Measurements from ENCODE around the gene SLC37A2. TPM values are rescaled to one million over a fixed set of nuclear protein-coding genes. Genes with fewer than 3 reads are reported as not detected.
"Not testable (repeated sequence)": the region's sequence is repeated elsewhere in the genome, so short reads cannot be mapped to it uniquely, and the experiment has no call there.

SLC37A2 gene
- polyA plus RNA-seq, 1 donor from 2014 or later, result 11.2 TPM

- peak overlapping the region in 2 of 3 donors; percentile 39 to 83 for H3K27ac Mint-ChIP-seq
Measured at GRCh38 chr11:125084761-125085231, 21.7 kb downstream of the SLC37A2 start.

DNA sequence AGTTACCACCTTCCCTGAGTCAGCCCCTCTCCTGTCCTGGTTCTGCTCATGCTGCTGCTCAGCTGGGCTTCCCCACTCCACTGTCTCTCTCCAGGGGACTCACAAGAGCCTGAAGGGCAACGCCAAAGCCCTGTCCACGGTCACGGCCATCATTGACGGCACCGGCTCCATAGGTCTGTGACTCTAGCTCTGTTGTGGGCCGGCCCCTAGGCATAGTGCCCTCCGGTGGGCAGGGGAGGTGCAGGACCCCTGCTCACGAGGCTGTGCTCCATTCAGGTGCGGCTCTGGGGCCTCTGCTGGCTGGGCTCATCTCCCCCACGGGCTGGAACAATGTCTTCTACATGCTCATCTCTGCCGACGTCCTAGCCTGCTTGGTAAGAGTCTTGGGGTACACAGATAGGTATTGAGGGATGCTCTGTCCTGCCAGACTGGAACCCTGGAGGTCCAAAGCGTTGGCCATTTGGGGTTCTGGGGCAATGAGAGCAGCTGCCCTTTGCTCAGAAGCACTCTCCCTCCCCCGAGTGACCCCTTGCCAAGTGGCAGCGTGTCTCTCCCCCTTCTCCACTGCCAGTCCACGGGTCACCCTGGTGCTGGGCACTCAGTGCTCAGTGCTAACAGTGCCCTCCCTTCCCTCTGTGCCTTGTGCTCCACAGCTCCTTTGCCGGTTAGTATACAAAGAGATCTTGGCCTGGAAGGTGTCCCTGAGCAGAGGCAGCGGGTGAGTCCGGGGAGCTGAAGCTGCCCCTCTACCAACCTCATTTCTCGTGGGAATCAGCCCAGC lies 22.4 kb downstream of the SLC37A2 start:
- H3K4me3 Mint-ChIP-seq, result no peak overlapping the region
- H3K27ac Mint-ChIP-seq, result peak overlapping the region in 1 of 3 donors; percentile 83
- peaks cover 7% of the 10 kb centered on the region for H3K36me3 Mint-ChIP-seq
- no peaks in the 10 kb centered on the region for H3K27me3 Mint-ChIP-seq
- H3K4me1 Mint-ChIP-seq, result peaks cover 0 to 5% (median 2%) of the 10 kb centered on the region in 3 donors
- H3K9me3 Mint-ChIP-seq, result no peaks in the 10 kb centered on the region

More at GRCh38 chr11:125084761-125085231, 21.7 kb downstream of the SLC37A2 start:
- Mint-ChIP-seq H3K4me1 (peaks cover 0 to 4% (median 0%) of the 10 kb centered on the region in 3 donors), H3K27me3 (no peaks in the 10 kb centered on the region), H3K9me3 (no peaks in the 10 kb centered on the region), H3K36me3 (peaks cover 7% of the 10 kb centered on the region), H3K4me3 (no peak overlapping the region)

DNA sequence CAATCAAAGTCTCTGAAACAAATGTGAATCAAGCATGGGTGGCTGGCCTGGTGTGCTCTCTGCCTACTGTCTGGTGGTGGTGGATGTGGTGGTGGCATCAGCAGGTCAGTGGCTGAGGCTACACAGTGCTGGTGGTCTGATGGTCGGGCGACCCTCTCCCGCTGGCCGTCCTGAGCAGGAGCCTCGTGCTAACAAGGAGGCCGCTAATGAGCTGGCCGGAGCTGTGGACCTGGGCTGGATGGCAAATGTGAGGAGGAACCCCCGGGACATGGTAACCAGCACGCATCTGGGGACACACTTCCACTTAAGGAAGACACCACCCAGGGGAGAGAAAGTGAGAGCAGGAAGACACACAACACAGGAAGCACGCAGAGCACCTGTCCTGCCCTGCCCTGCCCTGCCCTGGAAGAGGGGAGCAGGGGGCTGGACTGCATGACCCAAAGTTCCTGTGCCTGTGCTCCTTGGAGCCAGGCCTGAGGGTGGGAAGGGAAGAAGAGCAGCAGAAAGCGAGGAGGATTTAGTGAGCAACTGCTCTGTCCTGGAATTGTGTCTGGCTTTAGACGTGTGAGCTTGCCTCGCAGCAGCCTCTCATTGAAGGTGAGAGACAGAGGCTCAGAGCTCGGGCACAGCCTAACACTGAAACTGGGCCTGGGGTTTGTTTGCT lies 23.7 kb downstream of the SLC37A2 start:
- H3K9me3 Mint-ChIP-seq, result no peaks in the 10 kb centered on the region
- H3K27ac Mint-ChIP-seq, result no peak overlapping the region
- H3K4me3 Mint-ChIP-seq, result no peak overlapping the region
- H3K27me3 Mint-ChIP-seq, result no peaks in the 10 kb centered on the region
- H3K36me3 Mint-ChIP-seq, result peaks cover 7% of the 10 kb centered on the region
- H3K4me1 Mint-ChIP-seq, result peaks cover 0 to 5% (median 4%) of the 10 kb centered on the region in 3 donors

DNA sequence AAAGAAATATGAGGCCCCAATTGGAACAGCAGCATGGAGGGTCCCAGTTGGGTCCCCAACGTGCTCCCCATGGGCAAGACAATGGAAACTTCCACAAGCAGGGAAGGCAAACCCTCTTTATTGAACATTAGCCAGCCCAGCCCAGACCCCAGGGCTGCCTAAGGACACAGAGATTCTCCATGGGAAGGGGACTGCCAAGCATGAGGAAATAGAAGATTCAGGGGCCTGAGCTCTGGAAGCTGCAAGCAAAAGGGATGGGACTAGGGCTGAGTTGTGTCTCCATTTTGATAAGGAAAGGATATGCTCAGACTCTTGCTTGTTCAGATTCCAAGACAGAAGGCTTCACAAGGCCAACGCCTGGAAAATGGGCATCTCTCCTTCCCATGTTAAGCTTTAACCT lies 25.0 kb downstream of the SLC37A2 start:
- Mint-ChIP-seq H3K36me3 (peaks cover 7% of the 10 kb centered on the region), H3K27me3 (no peaks in the 10 kb centered on the region), H3K27ac (peak overlapping the region in 1 of 3 donors; percentile 18), H3K4me3 (no peak overlapping the region), H3K4me1 (peaks cover 0 to 5% (median 4%) of the 10 kb centered on the region in 3 donors), H3K9me3 (no peaks in the 10 kb centered on the region)

- Mint-ChIP-seq H3K27ac (no peak overlapping the region), H3K4me3 (no peak overlapping the region), H3K4me1 (peaks cover 0 to 5% (median 4%) of the 10 kb centered on the region in 3 donors), H3K36me3 (peaks cover 5% of the 10 kb centered on the region), H3K27me3 (no peaks in the 10 kb centered on the region), H3K9me3 (no peaks in the 10 kb centered on the region)
Measured at GRCh38 chr11:125088576-125089455, 25.7 kb downstream of the SLC37A2 start.

DNA sequence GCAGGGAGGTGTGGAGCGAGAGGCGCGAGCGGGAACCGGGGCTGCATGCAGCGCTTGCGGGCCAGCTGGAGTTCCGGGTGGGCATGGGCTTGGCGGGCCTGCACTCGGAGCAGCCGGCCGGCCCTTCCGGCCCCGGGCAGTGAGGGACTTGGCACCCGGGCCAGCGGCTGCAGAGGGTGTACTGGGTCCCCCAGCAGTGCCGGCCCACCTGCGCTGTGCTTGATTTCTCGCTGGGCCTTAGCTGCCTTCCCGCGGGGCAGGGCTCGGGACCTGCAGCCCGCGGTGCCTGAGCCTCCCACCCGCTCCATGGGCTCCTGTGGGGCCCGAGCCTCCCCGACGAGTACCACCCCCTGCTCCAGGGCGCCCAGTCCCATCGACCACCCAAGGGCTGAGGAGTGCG lies 26.4 kb downstream of the SLC37A2 start:
- not testable (repeated sequence) for H3K4me1 Mint-ChIP-seq, H3K36me3 Mint-ChIP-seq, H3K27ac Mint-ChIP-seq, H3K27me3 Mint-ChIP-seq, H3K9me3 Mint-ChIP-seq, H3K4me3 Mint-ChIP-seq

GRCh38 chr11:125090151-125090550 lies 27.0 kb downstream of the SLC37A2 start:
- H3K36me3 Mint-ChIP-seq, H3K4me1 Mint-ChIP-seq, H3K27me3 Mint-ChIP-seq, H3K9me3 Mint-ChIP-seq, H3K4me3 Mint-ChIP-seq: not testable (repeated sequence)
- peak overlapping the region in 1 of 3 donors; percentile 19 for H3K27ac Mint-ChIP-seq

GRCh38 chr11:125090816-125091215 lies 27.7 kb downstream of the SLC37A2 start:
- Mint-ChIP-seq H3K27me3 (no peaks in the 10 kb centered on the region), H3K4me1 (peaks cover 0 to 5% (median 4%) of the 10 kb centered on the region in 3 donors), H3K36me3 (no peaks in the 10 kb centered on the region), H3K27ac (peak overlapping the region in 1 of 3 donors; percentile 19), H3K9me3 (no peaks in the 10 kb centered on the region), H3K4me3 (no peak overlapping the region)

DNA sequence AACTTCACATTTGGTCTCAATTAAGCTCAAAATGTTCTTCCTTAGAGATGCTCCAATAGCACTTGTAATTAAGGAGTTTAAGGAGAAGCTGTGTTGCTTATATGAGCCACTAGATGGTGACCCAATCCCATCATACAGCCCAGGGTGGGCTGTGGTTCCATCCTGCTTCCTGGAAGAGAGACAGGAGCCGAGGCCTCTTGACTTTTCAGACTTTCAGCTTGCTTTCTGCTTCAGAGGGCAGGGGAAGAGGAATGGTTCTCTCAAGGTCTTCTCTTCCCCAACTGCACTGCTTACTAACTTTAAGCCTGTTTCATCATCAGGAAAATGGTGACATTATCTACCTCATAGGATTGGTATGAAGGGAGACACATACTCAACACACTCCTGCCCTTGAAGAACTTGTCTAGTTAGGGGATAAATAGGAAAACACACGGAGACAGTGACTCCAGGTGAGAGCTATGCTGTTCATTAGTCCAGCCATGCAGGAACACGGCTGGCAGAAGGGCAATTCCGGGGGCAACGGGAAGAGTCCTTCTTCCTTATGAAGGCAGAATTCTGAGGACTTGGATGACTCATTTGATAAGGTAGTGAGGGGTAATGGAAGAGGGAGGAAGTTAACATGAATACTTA lies 28.3 kb downstream of the SLC37A2 start:
- no peaks in the 10 kb centered on the region for H3K36me3 Mint-ChIP-seq
- H3K4me3 Mint-ChIP-seq, result no peak overlapping the region
- no peaks in the 10 kb centered on the region for H3K9me3 Mint-ChIP-seq
- H3K27me3 Mint-ChIP-seq, result no peaks in the 10 kb centered on the region
- H3K27ac Mint-ChIP-seq, result no peak overlapping the region
- peaks cover 0 to 5% (median 4%) of the 10 kb centered on the region in 3 donors for H3K4me1 Mint-ChIP-seq

GRCh38 chr11:125091877-125092664 lies 29.0 kb downstream of the SLC37A2 start:
- peaks cover 0 to 4% (median 3%) of the 10 kb centered on the region in 3 donors for H3K4me1 Mint-ChIP-seq
- H3K27ac Mint-ChIP-seq, result no peak overlapping the region
- no peak overlapping the region for H3K4me3 Mint-ChIP-seq

DNA sequence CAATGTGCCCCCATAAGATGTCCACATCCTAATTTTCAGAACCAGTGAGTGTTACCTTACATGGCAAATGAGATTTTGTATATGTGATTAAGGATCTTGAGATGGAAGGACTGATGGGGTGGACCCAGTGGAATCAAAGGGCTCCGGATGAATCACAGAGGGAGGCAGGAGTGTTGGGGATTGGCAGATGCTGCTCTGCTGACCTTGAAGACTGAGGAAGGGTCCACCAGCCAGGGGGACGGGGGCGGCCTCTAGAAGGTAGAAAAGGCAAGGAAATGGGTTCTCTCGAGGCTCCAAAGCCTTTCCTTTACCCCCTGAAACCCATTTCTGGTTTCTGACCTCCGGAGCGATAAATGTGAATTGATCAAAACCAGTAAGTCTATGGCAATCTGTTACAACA lies 29.6 kb downstream of the SLC37A2 start:
- Mint-ChIP-seq H3K36me3 (no peaks in the 10 kb centered on the region), H3K27me3 (no peaks in the 10 kb centered on the region), H3K4me3 (no peak overlapping the region), H3K4me1 (peaks cover 0 to 4% (median 3%) of the 10 kb centered on the region in 3 donors), H3K27ac (no peak overlapping the region), H3K9me3 (no peaks in the 10 kb centered on the region)

More at GRCh38 chr11:125091877-125092664, 29.0 kb downstream of the SLC37A2 start:
- H3K27me3 Mint-ChIP-seq, result no peaks in the 10 kb centered on the region
- H3K36me3 Mint-ChIP-seq, result no peaks in the 10 kb centered on the region
- H3K9me3 Mint-ChIP-seq, result no peaks in the 10 kb centered on the region

- no peak overlapping the region for H3K27ac Mint-ChIP-seq
- peaks cover 0 to 4% (median 3%) of the 10 kb centered on the region in 3 donors for H3K4me1 Mint-ChIP-seq
- H3K4me3 Mint-ChIP-seq, result no peak overlapping the region
- no peaks in the 10 kb centered on the region for H3K27me3 Mint-ChIP-seq
- no peaks in the 10 kb centered on the region for H3K36me3 Mint-ChIP-seq
- no peaks in the 10 kb centered on the region for H3K9me3 Mint-ChIP-seq
Measured at GRCh38 chr11:125093502-125093901, 30.4 kb downstream of the SLC37A2 start.

DNA sequence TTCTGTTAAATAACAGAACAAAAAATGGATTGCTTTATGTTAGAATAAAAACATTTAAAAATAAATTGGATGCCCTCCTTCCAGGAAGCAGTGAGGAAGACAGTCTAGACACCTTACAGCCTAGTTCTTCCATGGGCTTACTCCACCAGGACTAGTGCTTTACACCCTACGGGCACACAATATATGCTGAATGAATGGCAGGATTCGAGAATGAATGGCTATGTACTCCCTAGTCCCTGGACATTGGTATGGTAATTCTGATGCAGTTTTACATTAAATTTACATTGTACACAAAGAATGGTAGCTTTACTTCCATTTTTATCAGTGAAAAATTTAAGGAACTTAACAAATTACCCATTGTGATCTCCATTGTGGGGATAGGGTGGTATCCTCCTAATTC lies 31.6 kb downstream of the SLC37A2 start:
- peaks cover 1% of the 10 kb centered on the region for H3K36me3 Mint-ChIP-seq
- peaks cover 0 to 4% (median 3%) of the 10 kb centered on the region in 3 donors for H3K4me1 Mint-ChIP-seq
- no peaks in the 10 kb centered on the region for H3K9me3 Mint-ChIP-seq
- no peak overlapping the region for H3K27ac Mint-ChIP-seq
- no peaks in the 10 kb centered on the region for H3K27me3 Mint-ChIP-seq
- no peak overlapping the region for H3K4me3 Mint-ChIP-seq

DNA sequence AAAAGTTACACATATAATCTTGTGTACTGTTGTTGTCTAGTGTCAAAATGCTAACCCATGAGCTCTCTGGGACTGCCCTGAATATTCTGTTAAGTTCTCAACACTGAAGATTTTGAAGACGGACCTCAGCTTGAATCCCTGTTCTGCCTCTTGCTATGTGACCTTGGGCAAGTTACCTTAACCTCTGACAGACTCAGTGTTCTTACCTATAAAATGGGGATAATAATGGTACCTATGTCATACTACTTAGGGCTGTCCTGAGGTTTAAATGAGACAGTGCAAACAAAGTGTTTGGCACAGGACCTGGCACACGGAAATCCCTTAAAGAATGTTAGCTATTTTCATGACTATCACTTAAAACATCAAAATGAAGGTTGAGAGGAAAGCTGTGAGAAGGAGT lies 37.0 kb downstream of the SLC37A2 start:
- peaks cover 0 to 3% (median 2%) of the 10 kb centered on the region in 3 donors for H3K4me1 Mint-ChIP-seq
- H3K9me3 Mint-ChIP-seq, result no peaks in the 10 kb centered on the region
- no peak overlapping the region for H3K4me3 Mint-ChIP-seq
- H3K27me3 Mint-ChIP-seq, result no peaks in the 10 kb centered on the region
- H3K36me3 Mint-ChIP-seq, result peaks cover 4% of the 10 kb centered on the region
- H3K27ac Mint-ChIP-seq, result no peak overlapping the region

Measured in IgD-negative memory B cell (primary cell).